HG03064 (cell line): Measurements from ENCODE around the gene ROR1.

Experiments used
- ATAC-seq: cut with Tn5 transposase; IDR thresholded peaks from one replicate; pipeline ENCODE4 v1.9.1; 2021; ENCODE audit warnings: low read depth; ENCODE audit not compliant: unreplicated experiment

ROR1 gene

DNA sequence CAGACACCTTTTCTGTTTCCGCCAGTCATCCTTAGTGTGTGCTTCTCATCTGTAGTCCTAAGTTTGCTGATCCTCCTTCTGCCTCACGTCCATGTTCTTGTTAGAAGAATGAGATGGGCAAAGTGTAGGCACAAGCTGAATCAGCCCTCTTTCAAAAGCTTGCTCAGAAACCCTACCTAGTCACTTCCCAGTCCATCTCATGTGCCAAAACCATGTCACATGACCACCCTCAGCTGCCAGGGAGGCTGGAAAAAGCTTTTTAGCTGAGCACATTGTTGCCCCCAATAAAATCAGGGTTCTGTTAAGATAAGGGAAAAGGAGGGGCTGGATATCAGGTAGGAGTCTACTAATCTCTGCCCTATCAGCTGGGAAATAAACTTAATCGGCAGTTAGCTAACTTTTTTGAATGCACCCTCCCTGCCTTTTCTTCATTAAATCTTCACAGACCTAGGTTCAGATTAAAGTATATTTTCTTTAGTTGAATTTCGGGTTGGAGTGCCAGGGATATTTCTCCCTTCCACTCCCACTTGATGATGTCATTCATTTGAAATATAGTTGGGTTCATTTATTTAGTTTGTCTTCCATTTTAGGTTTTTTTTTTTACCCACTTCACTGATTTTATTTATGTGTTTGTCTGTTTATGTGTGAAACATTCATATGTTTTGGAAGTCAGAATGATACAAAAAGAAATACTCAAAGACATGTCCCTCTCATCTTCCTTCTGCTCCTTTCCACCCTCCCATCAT is 129.2 kb downstream of the ROR1 start:
- no peak for ATAC-seq

DNA sequence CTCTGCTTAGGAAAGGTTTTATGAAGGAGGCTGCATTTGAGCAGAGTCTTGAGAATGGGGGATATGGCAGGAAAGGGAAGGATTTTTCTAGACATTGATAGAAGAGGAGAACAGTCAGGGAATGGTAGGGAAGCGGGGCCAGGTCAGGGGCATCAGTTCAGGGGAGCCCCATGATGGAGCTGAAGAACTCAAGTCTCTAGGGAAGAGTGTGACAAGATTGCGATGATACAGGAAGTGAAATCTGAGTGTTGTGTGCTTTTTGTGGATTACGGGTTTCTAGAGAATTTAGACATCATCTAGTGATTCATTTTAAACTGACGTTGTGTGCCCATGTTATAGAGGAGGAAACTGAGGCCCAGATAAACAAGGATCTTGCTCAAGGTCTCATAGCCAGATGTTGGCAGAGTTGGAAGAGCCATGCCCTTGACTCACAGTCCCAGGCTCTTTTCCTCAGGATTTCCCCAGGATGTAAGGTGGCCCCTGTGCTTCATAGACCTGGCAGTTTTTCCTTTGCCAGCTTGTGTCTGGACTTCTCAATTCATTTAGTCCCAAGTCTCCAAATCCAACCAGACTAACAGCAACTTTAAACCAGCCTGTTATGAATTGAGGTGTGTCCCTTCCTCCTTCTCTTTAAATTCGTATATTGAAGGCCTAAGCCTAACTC is 130.3 kb downstream of the ROR1 start:
- ATAC-seq = no peak

DNA sequence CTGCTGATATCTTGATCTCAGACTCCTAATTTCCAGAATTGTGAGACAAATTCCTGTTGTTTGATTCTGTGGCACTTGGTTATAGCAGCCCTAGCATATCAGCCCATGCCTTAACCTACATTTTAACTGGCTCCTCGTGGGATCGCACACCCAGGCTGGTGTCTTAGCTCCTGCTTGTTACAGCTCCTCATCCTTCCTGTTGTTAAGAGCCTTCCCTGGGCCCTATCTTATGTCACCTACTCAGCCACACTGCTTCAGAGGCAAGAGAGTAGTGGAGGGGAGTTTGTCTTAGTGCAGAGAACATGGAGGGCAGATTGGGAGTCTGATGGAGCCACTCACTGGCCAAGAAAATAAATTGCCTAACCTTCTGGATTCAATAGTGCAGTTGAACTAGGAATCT is 131.0 kb downstream of the ROR1 start:
- ATAC-seq = no peak

GRCh38 chr1:63906047-63906704 is 132.4 kb downstream of the ROR1 start:
- no peak for ATAC-seq

DNA sequence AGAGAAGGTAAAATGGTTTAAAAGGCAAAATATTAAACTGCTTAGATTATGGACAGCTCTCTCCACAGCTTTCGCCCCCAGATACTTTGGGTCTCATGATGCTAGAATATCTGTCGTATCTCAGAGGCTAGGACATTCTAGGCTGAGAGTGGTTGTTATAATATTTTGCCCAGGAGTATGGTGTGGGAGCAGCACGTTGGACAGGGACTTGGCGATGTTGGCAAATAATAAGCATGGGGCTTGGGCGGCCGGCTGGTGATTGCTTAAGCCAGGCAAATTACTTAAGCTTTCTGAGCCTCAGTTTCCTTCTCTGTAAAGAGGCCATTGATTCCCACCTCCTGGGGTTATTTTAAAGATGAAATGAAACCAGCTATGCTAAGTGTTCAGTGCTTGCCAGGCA is 133.2 kb downstream of the ROR1 start:
- ATAC-seq = no peak

DNA sequence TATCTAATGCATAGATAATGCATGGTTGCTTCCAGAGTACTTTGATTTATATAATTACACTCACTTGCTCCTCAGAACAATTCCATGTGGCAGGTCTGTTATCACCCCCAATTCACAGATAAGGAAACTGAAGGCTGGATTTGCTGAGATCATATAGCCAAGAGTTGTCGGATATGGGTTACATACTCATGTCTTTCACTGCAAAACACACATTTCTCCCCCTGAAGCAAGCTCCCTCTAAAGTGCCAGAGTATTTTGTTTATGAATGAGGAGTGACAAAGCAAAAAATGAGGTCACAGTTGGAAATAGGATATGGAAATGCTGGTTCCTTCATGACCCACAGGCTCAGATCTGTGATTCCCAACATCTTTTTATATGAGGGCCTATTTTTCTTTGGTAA is 134.2 kb downstream of the ROR1 start:
- ATAC-seq = no peak

- ATAC-seq = no peak
Measured at GRCh38 chr1:63909526-63909925, 135.7 kb downstream of the ROR1 start.

GRCh38 chr1:63911049-63911448 is 137.2 kb downstream of the ROR1 start:
- no peak for ATAC-seq

DNA sequence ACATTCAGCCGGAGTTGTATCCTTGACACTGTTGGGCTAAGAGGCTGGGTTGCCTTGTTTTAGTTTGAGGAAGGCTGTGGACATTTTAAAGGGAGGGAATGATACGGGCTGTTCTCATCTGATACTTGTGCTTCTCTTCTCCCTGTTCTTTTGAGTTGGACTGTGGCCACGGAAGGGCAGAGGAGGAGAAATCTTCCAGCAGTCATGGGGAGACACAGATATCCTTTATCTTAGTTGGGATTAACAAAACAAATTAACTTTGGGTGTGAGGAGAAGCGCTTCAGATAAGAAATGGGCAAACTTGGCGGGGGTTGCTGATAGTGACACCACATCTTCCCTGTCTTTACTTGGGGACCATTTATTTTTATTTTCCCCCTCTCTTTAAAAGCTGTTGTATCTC is 138.8 kb downstream of the ROR1 start:
- ATAC-seq = no peak

GRCh38 chr1:63913533-63913932 is 139.7 kb downstream of the ROR1 start:
- ATAC-seq = no peak

- ATAC-seq = no peak
Measured at GRCh38 chr1:63914241-63914640, 140.4 kb downstream of the ROR1 start.

DNA sequence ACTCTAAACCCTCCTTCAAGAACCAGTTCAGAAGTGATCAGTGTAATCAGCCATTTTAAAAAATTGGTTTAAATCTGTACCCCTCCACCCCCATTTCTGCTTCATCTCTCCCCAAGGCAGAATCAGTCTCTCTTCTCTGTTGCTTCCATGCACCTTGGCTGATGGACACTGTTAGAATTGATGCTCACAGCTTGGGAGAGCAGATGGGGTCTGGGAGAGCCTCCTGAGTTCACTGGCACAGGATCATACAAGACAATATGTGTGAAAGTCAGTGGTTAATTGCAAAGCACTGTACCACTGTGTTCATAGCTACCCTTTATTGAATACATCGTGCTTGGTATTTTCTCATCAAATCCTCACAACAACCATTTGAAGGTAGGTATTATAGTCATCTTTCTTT is 140.9 kb downstream of the ROR1 start:
- no peak for ATAC-seq

DNA sequence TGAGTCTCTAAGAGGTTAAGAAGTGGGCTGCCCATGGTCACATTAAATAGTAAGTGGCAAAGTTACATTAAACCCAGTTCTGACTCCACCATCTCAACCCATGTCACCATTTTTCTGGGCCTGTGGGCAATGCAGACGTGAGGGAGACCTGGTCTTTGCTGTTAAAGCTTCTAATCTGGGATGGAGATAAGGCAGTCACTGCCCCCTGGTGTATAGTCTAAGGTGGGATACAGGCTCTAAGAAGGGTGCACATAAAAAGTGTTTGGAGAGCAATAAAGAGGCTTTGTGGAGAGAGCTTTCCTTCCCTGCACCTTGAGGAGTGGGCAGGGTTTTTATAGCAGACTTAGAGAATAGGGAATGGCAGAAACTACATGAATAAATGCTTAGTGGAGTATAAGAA is 141.3 kb downstream of the ROR1 start:
- no peak for ATAC-seq

GRCh38 chr1:63916485-63917360 is 142.9 kb downstream of the ROR1 start:
- no peak for ATAC-seq

- ATAC-seq = no peak
Measured at GRCh38 chr1:63917571-63918417, 144.0 kb downstream of the ROR1 start.

- no peak for ATAC-seq
Measured at GRCh38 chr1:63918418-63918945, 144.7 kb downstream of the ROR1 start.

- ATAC-seq = no peak
Measured at GRCh38 chr1:63920154-63921117, 146.6 kb downstream of the ROR1 start.

DNA sequence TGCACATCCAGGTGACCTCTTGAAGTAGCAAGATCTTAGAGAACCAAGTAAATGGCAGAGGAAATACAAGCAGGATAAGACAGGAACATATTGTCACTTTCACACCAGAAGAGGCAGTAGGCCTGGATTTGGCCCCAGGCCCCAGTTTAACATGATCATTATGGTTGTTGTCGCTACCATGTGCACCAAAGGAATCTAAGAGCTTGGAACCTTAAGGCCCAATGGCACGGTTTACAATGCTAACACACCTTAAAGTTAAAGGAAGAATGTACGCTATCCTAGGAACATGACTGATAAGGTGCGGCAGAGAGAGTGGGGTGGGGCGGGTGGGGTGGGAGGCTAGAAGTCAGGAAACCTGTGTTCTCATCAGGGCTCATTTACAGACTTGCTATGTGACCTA is 147.5 kb downstream of the ROR1 start:
- no peak for ATAC-seq

DNA sequence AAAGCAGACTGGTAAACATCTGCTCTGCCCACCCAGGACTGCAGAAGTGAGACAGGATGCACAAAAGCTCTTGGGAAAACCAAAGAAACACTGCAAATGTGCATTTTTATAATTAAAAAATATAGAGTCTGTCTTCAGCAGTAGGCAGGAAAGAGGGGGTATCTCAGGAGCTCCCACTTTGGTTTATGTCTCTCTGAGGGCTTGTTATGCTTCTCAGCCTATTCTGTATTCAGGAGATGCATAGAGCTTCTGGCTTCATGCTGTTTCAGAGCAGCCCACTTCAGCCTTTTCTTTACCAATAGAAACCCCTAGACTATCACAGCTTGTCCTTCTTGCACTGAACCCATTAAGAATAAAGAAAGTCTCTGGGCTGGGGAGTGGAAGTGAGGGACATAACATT is 148.0 kb downstream of the ROR1 start:
- no peak for ATAC-seq
